Measurements from ENCODE around the gene PRSS3. TPM values are rescaled to one million over a fixed set of nuclear protein-coding genes. Genes with fewer than 3 reads are reported as not detected.
"Not testable (repeated sequence)": the region's sequence is repeated elsewhere in the genome, so short reads cannot be mapped to it uniquely, and the experiment has no call there.

PRSS3 gene
- total RNA-seq, 1 experiment from 2014 or later = 66.3 TPM

- intact Hi-C loops (cut with micrococcal nuclease) = no loop called here
- TF ChIP-seq ELF1 (IDR thresholded peaks at IDR 0.05; ENCODE audit: borderline replicate concordance, low read depth) (no peak), FOSL1 (IDR thresholded peaks at IDR 0.05; ENCODE audit: low read depth) (0 out of 2 replicates have a peak, but pooled peaks have one; percentile 31), CBX3 (IDR thresholded peaks at IDR 0.05; ENCODE audit: low read depth) (peak; percentile 46; the same call in 1 of the 2 replicates), EZH2 (IDR thresholded peaks at IDR 0.05) (no peak), CEBPB (IDR thresholded peaks at IDR 0.05; ENCODE audit: low read depth) (no peak), JUND (IDR thresholded peaks at IDR 0.05) (no peak), RAD21 (IDR thresholded peaks at IDR 0.05; ENCODE audit: low read depth) (no peak), EZH2phosphoT487 (IDR thresholded peaks at IDR 0.05; ENCODE audit: borderline replicate concordance) (no peak)
- TF ChIP-seq, protein P1, sequence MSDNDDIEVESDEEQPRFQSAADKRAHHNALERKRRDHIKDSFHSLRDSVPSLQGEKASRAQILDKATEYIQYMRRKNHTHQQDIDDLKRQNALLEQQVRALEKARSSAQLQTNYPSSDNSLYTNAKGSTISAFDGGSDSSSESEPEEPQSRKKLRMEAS (IDR thresholded peaks at IDR 0.05) = peak; percentile 43; the same call in 1 of the 2 replicates
- peaks cover 5 to 12% of the 10 kb centered on the region in 2 experiments; a peak in 3 of 4 replicates for H3K4me1 ChIP-seq (ENCODE audit: control insufficient read depth in 1 of 2, insufficient read depth in 2 of 2, low read length in 2 of 2)
- H3K36me3 ChIP-seq (ENCODE audit: control insufficient read depth in 1 of 2, insufficient read depth in 2 of 2, low read length in 2 of 2) = no peaks in the 10 kb centered on the region
- H3K27ac ChIP-seq (ENCODE audit: low read depth, low read length) = no peak overlapping the region
- no peak overlapping the region for H3K9ac ChIP-seq (ENCODE audit: low read length)
- peak; percentile 50; the same call in 1 of the 2 replicates for ATAC-seq
- H3K27me3 ChIP-seq (ENCODE audit: insufficient read depth, low read length) = no peaks in the 10 kb centered on the region
- H2AFZ ChIP-seq (ENCODE audit: low read depth, low read length, poor library complexity, severe bottlenecking) = no peak overlapping the region
- H3K9me3 ChIP-seq (ENCODE audit: control insufficient read depth in 1 of 2, insufficient read depth in 1 of 2, low read depth in 1 of 2, low read length in 2 of 2) = no peaks in the 10 kb centered on the region
- no peaks in the 10 kb centered on the region for H3K79me2 ChIP-seq (ENCODE audit: insufficient read depth, low read length)
- ChIA-PET POLR2A (no interaction called here), RAD21 (ENCODE audit: low non-redundant PET in 1 of 2, low total read pairs in 2 of 2, uncharacterized antibody in 2 of 2, unreplicated experiment in 2 of 2) (no interaction called here), CTCF (interaction anchor here (0.8 to 1.9 kb wide), 2 partner anchors 12 to 22 kb away, joined by 5 to 9 read pairs; no protein-coding TSS in a partner anchor)
- H3K4me2 ChIP-seq (ENCODE audit: low read length) = peak overlapping the region; percentile 44
- H3K4me3 ChIP-seq (replicated peaks in 1 of 2; ENCODE audit: low read depth in 1 of 2, low read length in 2 of 2) = no peak overlapping the region
- no peaks in the 10 kb centered on the region for H3K9me2 ChIP-seq (ENCODE audit: insufficient read depth)
- BruUV-seq (replicated peaks) = no TSS peak
- H4K20me1 ChIP-seq (ENCODE audit: insufficient read depth) = no peaks in the 10 kb centered on the region
- peak; percentile 48 for DNase-seq (ENCODE audit: low read depth, low spot score)
Observed at GRCh38 chr9:33791117-33791516, 4.2 kb upstream of the PRSS3 start.

GRCh38 chr9:33793496-33793895 lies 1.9 kb upstream of the PRSS3 start:
- BruUV-seq (replicated peaks); H3K27ac ChIP-seq (ENCODE audit: low read depth, low read length); RAD21 ChIA-PET (ENCODE audit: low non-redundant PET in 1 of 2, low total read pairs in 2 of 2, uncharacterized antibody in 2 of 2, unreplicated experiment in 2 of 2); H2AFZ ChIP-seq (ENCODE audit: low read depth, low read length, poor library complexity, severe bottlenecking); H3K9ac ChIP-seq (ENCODE audit: low read length); H3K27me3 ChIP-seq (ENCODE audit: insufficient read depth, low read length); H3K9me2 ChIP-seq (ENCODE audit: insufficient read depth); H3K4me2 ChIP-seq (ENCODE audit: low read length); H3K9me3 ChIP-seq (ENCODE audit: control insufficient read depth in 1 of 2, insufficient read depth in 1 of 2, low read depth in 1 of 2, low read length in 2 of 2); H4K20me1 ChIP-seq (ENCODE audit: insufficient read depth); H3K36me3 ChIP-seq (ENCODE audit: control insufficient read depth in 1 of 2, insufficient read depth in 2 of 2, low read length in 2 of 2); DNase-seq (ENCODE audit: low read depth, low spot score); ATAC-seq; intact Hi-C loops (cut with micrococcal nuclease); H3K79me2 ChIP-seq (ENCODE audit: insufficient read depth, low read length); H3K4me3 ChIP-seq (replicated peaks in 1 of 2; ENCODE audit: low read depth in 1 of 2, low read length in 2 of 2); POLR2A ChIA-PET; CTCF ChIA-PET: not testable (repeated sequence)
- peaks cover 5 to 12% of the 10 kb centered on the region in 2 experiments; a peak in 3 of 4 replicates for H3K4me1 ChIP-seq (ENCODE audit: control insufficient read depth in 1 of 2, insufficient read depth in 2 of 2, low read length in 2 of 2)
